Lower lobe of right lung (tissue), 2 donors: Measurements from ENCODE around the gene ATG5. TPM values are rescaled to one million over a fixed set of nuclear protein-coding genes. Genes with fewer than 3 reads are reported as not detected.
A peak's percentile ranks its signal among the peaks of the same experiment; 100 is the strongest.
"Not testable (repeated sequence)": the region's sequence is repeated elsewhere in the genome, so short reads cannot be mapped to it uniquely, and the experiment has no call there.

ENCODE experiments used
- ATAC-seq, 2 donors: fragments of 200-7000 bp; cut with Tn5 transposase; one replicate each; pipeline ENCODE4 v1.9.1; 2020 to 2022; ENCODE audit warnings: mild to moderate bottlenecking in 2 of 2, moderate library complexity in 2 of 2
- DNase-seq: peaks from one replicate; pipeline ENCODE4 v3.0.0-alpha.2; 2020
- H3K27ac ChIP-seq: fragments of 200-600 bp; one replicate; pipeline ENCODE4 v1.8.0; 2022
- H3K27me3 ChIP-seq: fragments of 200-600 bp; one replicate; pipeline ENCODE4 v1.8.0; 2022; ENCODE audit warnings: low read depth
- H3K36me3 ChIP-seq: fragments of 200-600 bp; one replicate; pipeline ENCODE4 v1.8.0; 2022; ENCODE audit warnings: mild to moderate bottlenecking
- H3K4me1 ChIP-seq: fragments of 200-600 bp; one replicate; pipeline ENCODE4 v1.8.0; 2022
- H3K4me3 ChIP-seq: fragments of 200-600 bp; one replicate; pipeline ENCODE4 v1.8.0; 2022; ENCODE audit warnings: mild to moderate bottlenecking
- H3K9me3 ChIP-seq: fragments of 200-600 bp; one replicate; pipeline ENCODE4 v1.8.0; 2022
- intact Hi-C: fragments of 100-400 bp; cut with DNase I; formaldehyde crosslinking; loops from one replicate; pipeline ENCODE4 v1.11.0; 2022
- total RNA-seq: library from RNA; stranded (reverse); fragmentation: NEBNext Ultra II Directional; extraction: Animal tissue kit (Norgen Biotek cat#: 25700); gene quantifications from one replicate; pipeline ENCODE4 v1.2.1, GENCODE V29; 2021
- TF ChIP-seq, protein P1 (sequence below): fragments of 200-600 bp; IDR thresholded peaks from one replicate; pipeline ENCODE4 v1.8.0; 2022; ENCODE audit warnings: antibody characterized with exemption, mild to moderate bottlenecking
- donor health status: DM: no; HTN: yes; CAD: no; lungs with severe emphysema.

ATG5 gene
- total RNA-seq, 1 donor from 2014 or later: 33.6 TPM

DNA sequence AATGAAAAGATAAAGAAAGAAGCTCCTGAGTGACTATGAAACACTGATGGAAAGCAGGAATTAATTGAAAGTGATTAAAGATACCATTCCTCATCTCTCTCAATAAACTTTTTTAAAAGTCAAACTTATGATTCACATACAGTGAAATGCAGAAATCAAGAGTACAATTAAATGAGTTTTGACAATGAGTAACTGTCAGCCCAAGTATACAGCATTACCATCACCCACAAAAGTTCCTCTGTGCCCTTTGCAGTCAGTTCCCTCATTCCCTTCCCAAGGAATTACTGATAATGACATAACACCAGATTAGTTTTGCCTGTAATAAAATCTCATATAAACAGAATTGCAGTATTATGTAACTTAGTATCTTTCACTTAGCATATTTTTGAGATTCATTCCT, 44.5 kb downstream of the ATG5 start:
- H3K27me3 ChIP-seq: no peaks in the 10 kb centered on the region
- ATAC-seq (no peak), DNase-seq (no peak)
- intact Hi-C loops: no loop called here
- TF ChIP-seq, protein P1, sequence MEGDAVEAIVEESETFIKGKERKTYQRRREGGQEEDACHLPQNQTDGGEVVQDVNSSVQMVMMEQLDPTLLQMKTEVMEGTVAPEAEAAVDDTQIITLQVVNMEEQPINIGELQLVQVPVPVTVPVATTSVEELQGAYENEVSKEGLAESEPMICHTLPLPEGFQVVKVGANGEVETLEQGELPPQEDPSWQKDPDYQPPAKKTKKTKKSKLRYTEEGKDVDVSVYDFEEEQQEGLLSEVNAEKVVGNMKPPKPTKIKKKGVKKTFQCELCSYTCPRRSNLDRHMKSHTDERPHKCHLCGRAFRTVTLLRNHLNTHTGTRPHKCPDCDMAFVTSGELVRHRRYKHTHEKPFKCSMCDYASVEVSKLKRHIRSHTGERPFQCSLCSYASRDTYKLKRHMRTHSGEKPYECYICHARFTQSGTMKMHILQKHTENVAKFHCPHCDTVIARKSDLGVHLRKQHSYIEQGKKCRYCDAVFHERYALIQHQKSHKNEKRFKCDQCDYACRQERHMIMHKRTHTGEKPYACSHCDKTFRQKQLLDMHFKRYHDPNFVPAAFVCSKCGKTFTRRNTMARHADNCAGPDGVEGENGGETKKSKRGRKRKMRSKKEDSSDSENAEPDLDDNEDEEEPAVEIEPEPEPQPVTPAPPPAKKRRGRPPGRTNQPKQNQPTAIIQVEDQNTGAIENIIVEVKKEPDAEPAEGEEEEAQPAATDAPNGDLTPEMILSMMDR: no peak
- H3K27ac ChIP-seq: no peak overlapping the region
- H3K4me3 ChIP-seq: no peak overlapping the region
- no peaks in the 10 kb centered on the region for H3K9me3 ChIP-seq
- H3K36me3 ChIP-seq: peaks cover 11% of the 10 kb centered on the region
- no peaks in the 10 kb centered on the region for H3K4me1 ChIP-seq

DNA sequence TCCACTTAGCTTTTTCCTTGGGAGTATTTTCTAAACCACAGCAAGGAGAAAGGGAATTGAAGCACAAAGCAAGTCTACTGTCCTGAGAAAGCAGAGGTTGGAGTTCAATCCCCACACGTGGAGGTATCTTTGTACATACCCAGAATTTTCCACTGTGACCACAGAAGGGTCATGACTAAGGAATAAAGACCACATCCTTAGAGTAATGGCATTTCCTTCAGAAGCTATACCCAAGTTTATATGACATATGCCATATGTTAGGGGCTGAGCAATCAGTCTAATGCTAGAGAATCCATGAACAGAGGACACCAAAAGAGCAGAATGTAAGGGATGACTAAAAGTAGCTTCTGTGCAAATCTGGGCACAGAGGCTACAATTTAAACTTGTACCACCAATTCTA, 46.4 kb downstream of the ATG5 start:
- Histone ChIP-seq H3K4me1 (peaks cover 12% of the 10 kb centered on the region), H3K4me3 (no peak overlapping the region), H3K27ac (no peak overlapping the region), H3K36me3 (peaks cover 11% of the 10 kb centered on the region), H3K27me3 (no peaks in the 10 kb centered on the region), H3K9me3 (no peaks in the 10 kb centered on the region)
- DNase-seq: no peak
- intact Hi-C loops: no loop called here
- TF ChIP-seq, protein P1: no peak
- no peak for ATAC-seq

GRCh38 chr6:106275692-106276091, 49.9 kb downstream of the ATG5 start:
- Histone ChIP-seq H3K27ac (no peak overlapping the region), H3K4me1 (peaks cover 16% of the 10 kb centered on the region), H3K27me3 (no peaks in the 10 kb centered on the region), H3K4me3 (no peak overlapping the region), H3K36me3 (peaks cover 11% of the 10 kb centered on the region), H3K9me3 (no peaks in the 10 kb centered on the region)
- TF ChIP-seq, protein P1: no peak
- ATAC-seq (peak in 1 of 2 donors; percentile 73), DNase-seq (no peak)
- intact Hi-C loops: no loop called here

- Histone ChIP-seq H3K9me3 (no peaks in the 10 kb centered on the region), H3K4me1 (peaks cover 16% of the 10 kb centered on the region), H3K36me3 (no peaks in the 10 kb centered on the region), H3K27me3 (no peaks in the 10 kb centered on the region), H3K4me3 (no peak overlapping the region), H3K27ac (no peak overlapping the region)
- TF ChIP-seq, protein P1: no peak
- no peak for ATAC-seq
- no peak for DNase-seq
- intact Hi-C loops: no loop called here
Observed at GRCh38 chr6:106273087-106273486, 52.5 kb downstream of the ATG5 start.

GRCh38 chr6:106272287-106272686, 53.3 kb downstream of the ATG5 start:
- no peaks in the 10 kb centered on the region for H3K27me3 ChIP-seq
- intact Hi-C loops: no loop called here
- no peak overlapping the region for H3K27ac ChIP-seq
- no peak for ATAC-seq
- TF ChIP-seq, protein P1: no peak
- DNase-seq: no peak
- H3K4me1 ChIP-seq: peaks cover 16% of the 10 kb centered on the region
- peaks cover 3% of the 10 kb centered on the region for H3K9me3 ChIP-seq
- H3K36me3 ChIP-seq: no peaks in the 10 kb centered on the region
- no peak overlapping the region for H3K4me3 ChIP-seq

GRCh38 chr6:106270414-106270813, 55.1 kb downstream of the ATG5 start:
- Histone ChIP-seq H3K36me3 (no peaks in the 10 kb centered on the region), H3K27ac (no peak overlapping the region), H3K4me1 (peaks cover 12% of the 10 kb centered on the region), H3K9me3 (peaks cover 8% of the 10 kb centered on the region), H3K27me3 (no peaks in the 10 kb centered on the region), H3K4me3 (no peak overlapping the region)
- intact Hi-C loops: no loop called here
- DNase-seq (no peak), ATAC-seq (no peak)
- TF ChIP-seq, protein P1: no peak

DNA sequence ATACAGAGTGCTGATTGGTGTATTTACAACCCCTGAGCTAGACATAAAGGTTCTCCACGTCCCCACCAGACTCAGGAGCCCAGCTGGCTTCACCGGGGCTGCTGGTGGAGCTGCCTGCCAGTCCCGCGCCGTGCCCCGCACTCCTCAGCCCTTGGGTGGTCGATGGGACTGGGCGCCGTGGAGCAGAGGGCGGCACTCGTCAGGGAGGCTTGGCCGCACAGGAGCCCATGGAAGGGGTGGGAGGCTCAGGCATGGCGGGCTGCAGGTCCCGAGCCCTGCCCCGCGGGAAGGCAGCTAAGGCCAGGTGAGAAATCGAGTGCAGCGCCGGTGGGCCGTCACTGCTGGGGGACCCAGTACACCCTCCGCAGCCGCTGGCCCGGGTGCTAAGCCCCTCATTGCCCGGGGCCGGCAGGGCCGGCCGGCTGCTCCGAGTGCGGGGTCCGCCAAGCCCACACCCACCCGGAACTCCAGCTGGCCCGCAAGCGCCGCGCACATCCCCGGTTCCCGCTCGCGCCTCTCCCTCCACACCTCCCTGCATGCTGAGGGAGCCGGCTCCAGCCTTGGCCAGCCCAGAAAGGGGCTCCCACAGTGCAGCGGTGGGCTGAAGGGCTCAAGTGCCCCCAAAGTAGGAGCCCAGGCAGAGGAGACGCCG, 56.2 kb downstream of the ATG5 start:
- ATAC-seq, H3K9me3 ChIP-seq, DNase-seq, H3K36me3 ChIP-seq, H3K4me1 ChIP-seq, H3K4me3 ChIP-seq, H3K27me3 ChIP-seq, H3K27ac ChIP-seq, intact Hi-C loops: not testable (repeated sequence)

- H3K9me3 ChIP-seq, H3K4me1 ChIP-seq, ATAC-seq, intact Hi-C loops, DNase-seq, H3K27ac ChIP-seq, H3K36me3 ChIP-seq, H3K27me3 ChIP-seq, H3K4me3 ChIP-seq: not testable (repeated sequence)
Observed at GRCh38 chr6:106268500-106268899, 57.1 kb downstream of the ATG5 start.
